Measurements from ENCODE around the gene CHCHD5. TPM values are rescaled to one million over a fixed set of nuclear protein-coding genes. Genes with fewer than 3 reads are reported as not detected.

The CHCHD5 gene
- total RNA-seq, 1 donor from 2014 or later, result 30.7 TPM

DNA sequence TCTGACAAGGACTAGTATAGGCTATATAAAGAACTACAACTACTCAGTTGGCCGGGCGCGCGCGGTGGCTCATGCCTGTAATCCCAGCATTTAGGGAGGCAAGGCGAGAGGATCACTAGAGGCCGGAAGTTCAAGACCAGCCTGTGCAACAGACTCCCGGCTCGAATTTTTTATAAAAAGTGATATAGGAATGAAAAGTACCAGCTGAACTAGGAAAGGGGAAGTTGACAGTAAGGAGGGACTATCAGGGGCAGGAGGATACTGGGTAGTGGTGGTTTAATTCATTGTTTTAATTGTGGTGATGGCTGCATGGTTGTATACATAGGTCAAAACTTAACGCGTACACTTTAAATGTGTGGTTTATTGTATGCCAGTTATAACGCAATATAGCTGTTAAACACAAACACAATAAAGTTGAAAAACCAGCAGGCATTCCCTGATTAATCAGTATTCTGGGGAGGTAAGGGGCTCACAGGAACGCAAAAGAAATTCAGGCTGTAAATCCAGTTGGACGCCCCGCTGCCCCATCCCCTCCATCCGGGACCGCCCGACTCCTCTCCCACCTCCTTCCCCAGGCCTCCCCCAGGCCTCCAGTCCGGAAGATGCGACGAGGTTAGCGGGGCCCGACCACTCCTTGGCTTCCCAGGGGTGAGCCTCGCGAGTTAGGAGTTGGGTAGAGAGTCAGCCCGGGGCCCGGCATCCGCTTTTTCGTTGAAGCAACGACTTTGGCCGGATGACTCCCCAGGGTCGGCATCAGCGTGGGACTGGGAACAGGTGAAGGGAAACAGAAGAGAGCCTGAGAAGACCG, 42.9 kb upstream of the CHCHD5 start:
- H3K4me3 ChIP-seq, result peak overlapping the region; percentile 84 to 89
- no peaks in the 10 kb centered on the region for H3K27me3 ChIP-seq
- DNase-seq (ENCODE audit: extremely low spot score in 2 of 2), result no peak
- peak overlapping the region; percentile 88 for H3K27ac ChIP-seq
- peaks cover 17% of the 10 kb centered on the region for H3K4me1 ChIP-seq
- TF ChIP-seq, protein P1, sequence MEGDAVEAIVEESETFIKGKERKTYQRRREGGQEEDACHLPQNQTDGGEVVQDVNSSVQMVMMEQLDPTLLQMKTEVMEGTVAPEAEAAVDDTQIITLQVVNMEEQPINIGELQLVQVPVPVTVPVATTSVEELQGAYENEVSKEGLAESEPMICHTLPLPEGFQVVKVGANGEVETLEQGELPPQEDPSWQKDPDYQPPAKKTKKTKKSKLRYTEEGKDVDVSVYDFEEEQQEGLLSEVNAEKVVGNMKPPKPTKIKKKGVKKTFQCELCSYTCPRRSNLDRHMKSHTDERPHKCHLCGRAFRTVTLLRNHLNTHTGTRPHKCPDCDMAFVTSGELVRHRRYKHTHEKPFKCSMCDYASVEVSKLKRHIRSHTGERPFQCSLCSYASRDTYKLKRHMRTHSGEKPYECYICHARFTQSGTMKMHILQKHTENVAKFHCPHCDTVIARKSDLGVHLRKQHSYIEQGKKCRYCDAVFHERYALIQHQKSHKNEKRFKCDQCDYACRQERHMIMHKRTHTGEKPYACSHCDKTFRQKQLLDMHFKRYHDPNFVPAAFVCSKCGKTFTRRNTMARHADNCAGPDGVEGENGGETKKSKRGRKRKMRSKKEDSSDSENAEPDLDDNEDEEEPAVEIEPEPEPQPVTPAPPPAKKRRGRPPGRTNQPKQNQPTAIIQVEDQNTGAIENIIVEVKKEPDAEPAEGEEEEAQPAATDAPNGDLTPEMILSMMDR (IDR thresholded peaks at IDR 0.05), result no peak
- TF ChIP-seq POLR2A (IDR thresholded peaks at IDR 0.05), result peak in 1 of 2 donors; percentile 6
- H3K9me3 ChIP-seq, result no peaks in the 10 kb centered on the region
- intact Hi-C loops (cut with DNase I), result no loop called here
- no peaks in the 10 kb centered on the region for H3K36me3 ChIP-seq

DNA sequence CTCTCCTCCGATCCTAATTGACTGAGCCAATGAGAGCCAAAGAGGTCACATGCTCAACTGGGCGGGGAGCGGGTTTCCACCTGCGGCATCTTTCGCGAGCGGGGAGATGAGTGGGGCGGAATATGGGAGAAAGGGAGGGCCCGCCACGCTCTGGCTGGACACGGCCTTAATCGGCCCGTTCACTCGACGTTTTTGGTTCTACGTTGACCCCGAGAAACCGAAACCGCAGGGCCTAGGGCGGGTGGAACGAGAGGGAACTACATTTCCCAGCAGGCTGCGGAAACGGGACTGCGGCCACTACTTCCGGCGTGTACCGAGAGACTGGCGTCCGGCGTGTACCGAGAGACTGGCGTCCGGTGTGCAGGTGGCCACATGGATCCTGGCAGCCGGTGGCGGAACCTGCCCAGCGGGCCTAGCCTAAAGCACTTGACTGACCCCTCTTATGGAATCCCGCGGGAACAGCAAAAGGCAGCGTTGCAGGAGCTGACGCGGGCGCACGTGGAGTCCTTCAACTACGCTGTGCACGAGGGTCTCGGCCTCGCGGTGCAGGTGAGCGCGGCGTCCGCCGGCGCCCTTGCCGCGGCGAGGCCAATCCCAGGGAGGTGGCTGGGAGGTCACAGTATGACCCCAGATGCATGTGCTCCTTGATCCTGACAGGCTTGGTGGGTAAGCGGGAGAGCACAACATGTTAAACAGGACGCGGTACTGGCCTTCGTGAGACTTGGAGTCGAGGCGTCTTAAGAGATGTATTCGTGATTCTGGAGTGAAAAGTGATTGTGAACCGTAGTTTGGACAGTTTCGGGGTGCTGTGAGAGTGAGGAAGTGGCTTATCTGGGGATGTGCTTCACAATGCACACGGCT, 42.1 kb upstream of the CHCHD5 start, which contains the start of gene POLR1B:
TSS of gene POLR1B (plus strand) at position 343 of the 861 bp plus-strand sequence. CDS start at position 373, 30 bp downstream.
- Histone ChIP-seq H3K4me1 (peaks cover 17% of the 10 kb centered on the region), H3K27me3 (no peaks in the 10 kb centered on the region), H3K27ac (peak within 1 kb of the TSS; percentile 88), H3K4me3 (peak within 1 kb of the TSS; percentile 84 to 89), H3K36me3 (peaks cover 0 to 7% of the 10 kb centered on the region in 2 donors), H3K9me3 (no peaks in the 10 kb centered on the region)
- TF ChIP-seq POLR2AphosphoS5 (IDR thresholded peaks at IDR 0.05; ENCODE audit: insufficient read depth in 1 of 2, low read depth in 1 of 2) (peak; percentile 75 to 85), POLR2A (IDR thresholded peaks at IDR 0.05) (peak in 1 of 2 donors; percentile 4)
- TF ChIP-seq, protein P1 (IDR thresholded peaks at IDR 0.05), result no peak
- intact Hi-C loops (cut with DNase I), result no loop called here
- DNase-seq (ENCODE audit: extremely low spot score in 2 of 2), result no peak

DNA sequence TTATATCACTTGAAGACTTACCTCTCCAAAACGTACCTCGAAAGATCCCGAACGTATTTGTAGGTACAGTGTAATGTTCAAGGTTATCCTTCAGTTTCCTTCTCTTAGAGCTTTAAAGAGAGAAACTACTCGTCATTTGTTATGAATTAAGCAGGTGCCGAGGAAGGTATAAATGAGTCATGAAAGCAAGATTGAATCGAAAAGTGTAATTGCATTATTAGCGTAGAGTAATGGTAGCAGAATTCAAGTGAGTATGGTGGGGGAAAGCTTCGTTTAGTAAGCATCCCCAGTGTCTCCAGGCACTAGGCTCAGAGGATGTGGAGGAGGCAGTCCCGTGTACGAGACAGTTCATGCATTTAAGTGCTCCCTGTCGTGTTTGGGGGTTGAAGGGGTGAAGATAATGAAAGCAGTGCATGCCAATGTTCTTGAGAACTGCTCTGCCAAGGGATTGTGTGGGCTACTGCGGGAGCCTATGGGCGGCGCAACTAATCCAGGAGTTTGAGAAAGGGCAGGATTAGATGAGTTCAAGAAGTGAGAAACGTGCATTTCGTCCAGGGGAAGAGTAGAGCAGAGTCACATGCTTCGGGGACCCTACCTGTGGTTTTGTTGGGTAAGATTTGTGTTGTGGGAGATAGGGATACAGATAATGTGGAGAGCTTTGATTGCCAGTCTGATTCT, 41.3 kb upstream of the CHCHD5 start:
- H3K9me3 ChIP-seq, result no peaks in the 10 kb centered on the region
- peaks cover 0 to 15% of the 10 kb centered on the region in 2 donors for H3K36me3 ChIP-seq
- TF ChIP-seq POLR2A (IDR thresholded peaks at IDR 0.05), result no peak
- no peak for TF ChIP-seq POLR2AphosphoS5 (IDR thresholded peaks at IDR 0.05; ENCODE audit: insufficient read depth in 1 of 2, low read depth in 1 of 2)
- TF ChIP-seq, protein P1 (IDR thresholded peaks at IDR 0.05), result no peak
- intact Hi-C loops (cut with DNase I), result no loop called here
- DNase-seq (ENCODE audit: extremely low spot score in 2 of 2), result no peak
- no peaks in the 10 kb centered on the region for H3K27me3 ChIP-seq
- no peak overlapping the region for H3K27ac ChIP-seq
- H3K4me1 ChIP-seq, result peaks cover 17% of the 10 kb centered on the region
- H3K4me3 ChIP-seq, result peak overlapping the region; percentile 84 to 89

DNA sequence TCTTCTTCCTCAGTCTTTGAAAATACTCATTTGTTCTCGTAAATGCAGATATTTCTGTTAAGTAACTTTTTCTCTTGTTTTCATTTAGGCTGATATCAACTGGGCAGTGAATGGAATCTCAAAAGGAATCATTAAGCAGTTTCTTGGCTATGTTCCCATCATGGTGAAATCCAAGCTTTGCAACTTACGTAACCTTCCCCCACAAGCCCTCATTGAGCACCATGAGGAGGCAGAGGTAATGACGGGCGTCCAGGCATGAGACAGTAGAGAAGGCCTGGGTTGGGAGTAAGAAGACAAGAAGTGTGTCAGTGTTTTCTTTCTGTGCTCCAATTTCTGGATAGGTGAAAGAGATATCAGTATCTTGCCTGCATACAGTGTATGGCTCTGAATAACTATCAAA, 37.1 kb upstream of the CHCHD5 start:
- no peak overlapping the region for H3K27ac ChIP-seq
- TF ChIP-seq POLR2A (IDR thresholded peaks at IDR 0.05) (no peak), POLR2AphosphoS5 (IDR thresholded peaks at IDR 0.05; ENCODE audit: insufficient read depth in 1 of 2, low read depth in 1 of 2) (no peak)
- TF ChIP-seq, protein P1 (IDR thresholded peaks at IDR 0.05), result no peak
- H3K4me1 ChIP-seq, result peaks cover 17% of the 10 kb centered on the region
- intact Hi-C loops (cut with DNase I), result no loop called here
- DNase-seq (ENCODE audit: extremely low spot score in 2 of 2), result no peak
- H3K9me3 ChIP-seq, result no peaks in the 10 kb centered on the region
- peaks cover 0 to 39% of the 10 kb centered on the region in 2 donors for H3K36me3 ChIP-seq
- no peak overlapping the region for H3K4me3 ChIP-seq
- no peaks in the 10 kb centered on the region for H3K27me3 ChIP-seq

All from vagina (tissue), 2 donors.